ENCODE data around the gene DOCK10. TPM values are rescaled to one million over a fixed set of nuclear protein-coding genes. Genes with fewer than 3 reads are reported as not detected.

DOCK10 gene
- total and polyA plus RNA-seq, 8 donors, result 0.89 to 33.8 (median 3.2) TPM

- Histone ChIP-seq H3K4me3 (no peak overlapping the region), H3K27me3 (no peaks in the 10 kb centered on the region), H3K36me3 (peaks cover 0 to 64% (median 16%) of the 10 kb centered on the region in 4 donors), H3K9me3 (no peaks in the 10 kb centered on the region), H3K27ac (no peak overlapping the region), H3K4me1 (no peaks in the 10 kb centered on the region)
- WGBS, 5 donors, result 20 to 39% (median 21%) methylated on average over 1 of the region's 1 CpG
- TF ChIP-seq CTCF (IDR thresholded peaks at IDR 0.05) (no peak), EP300 (IDR thresholded peaks at IDR 0.05) (no peak), POLR2AphosphoS5 (IDR thresholded peaks at IDR 0.05) (no peak), POLR2A (IDR thresholded peaks at IDR 0.05) (no peak)
- DNase-seq, result no peak
- intact Hi-C loops (cut with DNase I; ENCODE audit: low total_unique reads), result no loop called here
These were observed 240.9 kb downstream of the DOCK10 start for GRCh38 chr2:224801360-224801759.

- H3K27ac ChIP-seq, result no peak overlapping the region
- no peak overlapping the region for H3K4me3 ChIP-seq
- H3K4me1 ChIP-seq, result no peaks in the 10 kb centered on the region
- 22 to 41% (median 34%) methylated on average over 1 of the region's 1 CpG for WGBS, 5 donors
- H3K36me3 ChIP-seq, result peaks cover 0 to 54% (median 17%) of the 10 kb centered on the region in 4 donors
- TF ChIP-seq EP300 (IDR thresholded peaks at IDR 0.05) (no peak), POLR2A (IDR thresholded peaks at IDR 0.05) (no peak), POLR2AphosphoS5 (IDR thresholded peaks at IDR 0.05) (no peak), CTCF (IDR thresholded peaks at IDR 0.05) (no peak)
- H3K27me3 ChIP-seq, result no peaks in the 10 kb centered on the region
- intact Hi-C loops (cut with DNase I; ENCODE audit: low total_unique reads), result no loop called here
- no peaks in the 10 kb centered on the region for H3K9me3 ChIP-seq
- no peak for DNase-seq
These were observed 242.6 kb downstream of the DOCK10 start for GRCh38 chr2:224799691-224800090.

GRCh38 chr2:224798180-224798579 lies 244.1 kb downstream of the DOCK10 start:
- H3K9me3 ChIP-seq, result no peaks in the 10 kb centered on the region
- 93 to 97% (median 95%) methylated on average over 2 of the region's 2 CpGs for WGBS, 5 donors
- TF ChIP-seq POLR2A (IDR thresholded peaks at IDR 0.05), result no peak
- TF ChIP-seq CTCF (IDR thresholded peaks at IDR 0.05), result no peak
- TF ChIP-seq POLR2AphosphoS5 (IDR thresholded peaks at IDR 0.05), result no peak
- no peak for TF ChIP-seq EP300 (IDR thresholded peaks at IDR 0.05)
- no peaks in the 10 kb centered on the region for H3K4me1 ChIP-seq
- no peak for DNase-seq
- no peak overlapping the region for H3K27ac ChIP-seq
- intact Hi-C loops (cut with DNase I; ENCODE audit: low total_unique reads), result no loop called here
- H3K4me3 ChIP-seq, result no peak overlapping the region
- peaks cover 0 to 45% (median 18%) of the 10 kb centered on the region in 4 donors for H3K36me3 ChIP-seq
- no peaks in the 10 kb centered on the region for H3K27me3 ChIP-seq

- Histone ChIP-seq H3K27me3 (no peaks in the 10 kb centered on the region), H3K27ac (no peak overlapping the region), H3K9me3 (no peaks in the 10 kb centered on the region), H3K36me3 (peaks cover 0 to 43% (median 21%) of the 10 kb centered on the region in 4 donors), H3K4me1 (no peaks in the 10 kb centered on the region), H3K4me3 (no peak overlapping the region)
- intact Hi-C loops (cut with DNase I; ENCODE audit: low total_unique reads), result no loop called here
- no peak for DNase-seq
- TF ChIP-seq CTCF (IDR thresholded peaks at IDR 0.05), result no peak
- TF ChIP-seq POLR2A (IDR thresholded peaks at IDR 0.05), result no peak
- no peak for TF ChIP-seq EP300 (IDR thresholded peaks at IDR 0.05)
- TF ChIP-seq POLR2AphosphoS5 (IDR thresholded peaks at IDR 0.05), result no peak
- WGBS, 5 donors, result 82 to 90% (median 84%) methylated on average over 8 of the region's 8 CpGs
These were observed 245.5 kb downstream of the DOCK10 start for GRCh38 chr2:224796695-224797305.

Measured in stomach (tissue), 9 donors.